MV-4-11 (cell line): ENCODE data around the gene VAC14.
"Not testable (repeated sequence)": the region's sequence is repeated elsewhere in the genome, so short reads cannot be mapped to it uniquely, and the experiment has no call there.

Experiments
- DNase-seq: peaks from one replicate; lab custom pipeline; 2025; lab: John Stamatoyannopoulos, UW

The VAC14 gene

GRCh38 chr16:70681382-70682238, 119.3 kb downstream of the VAC14 start:
- DNase-seq = no peak

- no peak for DNase-seq
Measured at GRCh38 chr16:70680495-70681381, 120.2 kb downstream of the VAC14 start.

GRCh38 chr16:70679671-70680494, 121.1 kb downstream of the VAC14 start:
- DNase-seq = no peak

GRCh38 chr16:70678898-70679670, 121.9 kb downstream of the VAC14 start:
- no peak for DNase-seq

- no peak for DNase-seq
Measured at GRCh38 chr16:70678121-70678897, 122.6 kb downstream of the VAC14 start.

- DNase-seq = no peak
Measured at GRCh38 chr16:70677499-70678120, 123.3 kb downstream of the VAC14 start.

GRCh38 chr16:70676675-70677498, 124.1 kb downstream of the VAC14 start:
- no peak for DNase-seq

- DNase-seq = no peak
Measured at GRCh38 chr16:70675851-70676513, 125.0 kb downstream of the VAC14 start.

- DNase-seq = no peak
Measured at GRCh38 chr16:70674221-70675014, 126.5 kb downstream of the VAC14 start.

GRCh38 chr16:70670938-70671337, 130.0 kb downstream of the VAC14 start:
- DNase-seq = not testable (repeated sequence)

- no peak for DNase-seq
Measured at GRCh38 chr16:70670175-70670574, 130.8 kb downstream of the VAC14 start.

GRCh38 chr16:70665806-70666735, 134.9 kb downstream of the VAC14 start:
- DNase-seq = no peak

- DNase-seq = no peak
Measured at GRCh38 chr16:70665113-70665694, 135.8 kb downstream of the VAC14 start.

- no peak for DNase-seq
Measured at GRCh38 chr16:70664325-70665112, 136.4 kb downstream of the VAC14 start.
